Daoy (cell line): Measurements from ENCODE around the gene PYCARD. TPM values are rescaled to one million over a fixed set of nuclear protein-coding genes. Genes with fewer than 3 reads are reported as not detected.

Experiments used
- total RNA-seq: library from RNA; depleted of rRNA; stranded (reverse); fragments of >200 nt; shearing (Covaris generic); gene quantifications from 2 replicates; pipeline ENCODE4 v1.2.3, GENCODE V29; 2014; rRNA removed

Gene PYCARD
- total RNA-seq, 1 experiment from 2014 or later = 14.7 TPM

Other genes with a start within 250 kb of the PYCARD start
- 1.0 and 1.1 TPM in 2 replicates for gene SETD1A, start 245.0 kb downstream of the PYCARD start, total RNA-seq
- gene HSD3B7, start 217.6 kb downstream of the PYCARD start, total RNA-seq = 1.8 and 3.8 TPM in 2 replicates
- under 0.01 TPM in 1 of 2 replicates, not detected in the other for gene STX1B, start 192.1 kb downstream of the PYCARD start, total RNA-seq
- gene STX4, start 169.2 kb downstream of the PYCARD start, total RNA-seq = 13.7 and 16.1 TPM in 2 replicates
- gene ZNF668, start 128.5 kb downstream of the PYCARD start, total RNA-seq = 8.7 and 10.5 TPM in 2 replicates
- 6.0 and 6.3 TPM in 2 replicates for gene ZNF646, start 128.3 kb downstream of the PYCARD start, total RNA-seq
- gene PRSS53, start 113.8 kb downstream of the PYCARD start, total RNA-seq = 0.39 and 1.2 TPM in 2 replicates
- 58.1 and 77.1 TPM in 2 replicates for gene VKORC1, start 108.0 kb downstream of the PYCARD start, total RNA-seq
- 18.1 and 21.3 TPM in 2 replicates for gene BCKDK, start 94.4 kb downstream of the PYCARD start, total RNA-seq
- 39.9 and 44.6 TPM in 2 replicates for gene KAT8, start 85.1 kb downstream of the PYCARD start, total RNA-seq
- gene PRSS8, start 67.0 kb downstream of the PYCARD start, total RNA-seq = not detected in 2 replicates
- gene PRSS36, start 52.7 kb downstream of the PYCARD start, total RNA-seq = 0.17 and 0.18 TPM in 2 replicates
- gene FUS, start 22.6 kb downstream of the PYCARD start, total RNA-seq = 28.8 and 32.1 TPM in 2 replicates
- not detected in 2 replicates for gene TRIM72, start 11.4 kb upstream of the PYCARD start, total RNA-seq
- gene PYDC1, start 14.4 kb upstream of the PYCARD start, total RNA-seq = not detected in 2 replicates
- not detected in 2 replicates for gene ITGAM, start 57.2 kb upstream of the PYCARD start, total RNA-seq
- gene ITGAX, start 152.4 kb upstream of the PYCARD start, total RNA-seq = 0.42 and 1.5 TPM in 2 replicates
- 0.06 TPM in 1 of 2 replicates, not detected in the other for gene ITGAD, start 190.6 kb upstream of the PYCARD start, total RNA-seq
- gene COX6A2, start 225.6 kb upstream of the PYCARD start, total RNA-seq = not detected in 2 replicates
- gene ZNF843, start 240.0 kb upstream of the PYCARD start, total RNA-seq = 0.15 TPM in 1 of 2 replicates, not detected in the other